Neutrophil (primary cell): Measurements from ENCODE around the gene DOHH.

Experiments used
- H3K27ac ChIP-seq: fragments of 200-600 bp; sonication (generic); 2 replicates; pipeline ENCODE4 v1.5.1; 2016; ENCODE audit warnings: mild to moderate bottlenecking, moderate library complexity
- H3K27me3 ChIP-seq: fragments of 200-600 bp; sonication (generic); 2 replicates; pipeline ENCODE4 v1.6.0; 2016; ENCODE audit warnings: mild to moderate bottlenecking
- H3K36me3 ChIP-seq: fragments of 200-600 bp; sonication (generic); 2 replicates; pipeline ENCODE4 v1.5.1; 2017
- H3K4me1 ChIP-seq, 2 experiments: fragments of 200-600 bp in 1 of 2; sonication (generic) in 1 of 2; 1 replicate in 1 of 2; 2 replicates in 1 of 2; pipeline versions ENCODE4 v1.5.1 to v1.6.1; 2013 to 2016; ENCODE audit warnings: low read depth in 1 of 2, low read length in 1 of 2, mild to moderate bottlenecking in 1 of 2, moderate library complexity in 1 of 2; ENCODE audit not compliant: control insufficient read depth in 1 of 2, insufficient read depth in 1 of 2
- H3K4me3 ChIP-seq, 2 experiments: fragments of 200-600 bp in 1 of 2; sonication (generic) in 1 of 2; 1 replicate in 1 of 2; 2 replicates in 1 of 2; pipeline ENCODE4 v1.5.1; 2013 to 2016; ENCODE audit warnings: low read depth in 1 of 2, low read length in 1 of 2, mild to moderate bottlenecking in 1 of 2, moderate library complexity in 1 of 2
- H3K9me3 ChIP-seq: fragments of 200-600 bp; sonication (generic); 2 replicates; pipeline ENCODE4 v1.5.1; 2016
- TF ChIP-seq, protein P1 (sequence below): fragments of 200-600 bp; sonication (generic); IDR thresholded peaks from 2 replicates; pipeline ENCODE4 v1.5.1; 2016; ENCODE audit warnings: antibody characterized with exemption

The DOHH gene

DNA sequence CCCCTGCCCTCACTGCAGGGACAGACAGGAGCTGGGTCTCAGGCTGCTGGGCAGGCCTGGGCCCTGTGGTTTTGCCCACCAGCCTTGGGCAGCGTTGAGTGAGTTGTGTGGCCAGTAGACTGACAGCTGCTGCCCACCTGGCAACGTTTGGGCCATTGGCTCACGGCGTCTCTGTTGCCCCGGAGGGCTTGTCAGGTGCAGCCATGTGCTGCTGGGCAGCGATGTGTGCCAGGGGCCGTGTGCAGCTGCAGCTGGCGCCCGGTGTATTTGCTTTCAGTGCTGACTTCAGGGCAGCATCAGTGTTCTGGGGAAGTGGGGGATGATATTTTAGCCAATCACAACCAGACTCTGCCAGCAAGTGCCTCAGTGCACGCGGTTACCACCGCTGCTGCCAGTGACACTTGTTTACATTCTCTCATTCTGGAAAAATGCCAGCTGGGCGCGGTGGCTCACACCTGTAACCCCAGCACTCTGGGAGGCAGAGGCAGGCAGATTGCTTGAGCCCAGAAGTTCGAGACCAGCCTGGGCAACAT lies 16.3 kb upstream of the DOHH start:
- Histone ChIP-seq H3K4me1 (no peaks in the 10 kb centered on the region), H3K9me3 (no peaks in the 10 kb centered on the region), H3K27ac (no peak overlapping the region), H3K4me3 (no peak overlapping the region), H3K36me3 (peaks cover 64% of the 10 kb centered on the region), H3K27me3 (no peaks in the 10 kb centered on the region)
- TF ChIP-seq, protein P1, sequence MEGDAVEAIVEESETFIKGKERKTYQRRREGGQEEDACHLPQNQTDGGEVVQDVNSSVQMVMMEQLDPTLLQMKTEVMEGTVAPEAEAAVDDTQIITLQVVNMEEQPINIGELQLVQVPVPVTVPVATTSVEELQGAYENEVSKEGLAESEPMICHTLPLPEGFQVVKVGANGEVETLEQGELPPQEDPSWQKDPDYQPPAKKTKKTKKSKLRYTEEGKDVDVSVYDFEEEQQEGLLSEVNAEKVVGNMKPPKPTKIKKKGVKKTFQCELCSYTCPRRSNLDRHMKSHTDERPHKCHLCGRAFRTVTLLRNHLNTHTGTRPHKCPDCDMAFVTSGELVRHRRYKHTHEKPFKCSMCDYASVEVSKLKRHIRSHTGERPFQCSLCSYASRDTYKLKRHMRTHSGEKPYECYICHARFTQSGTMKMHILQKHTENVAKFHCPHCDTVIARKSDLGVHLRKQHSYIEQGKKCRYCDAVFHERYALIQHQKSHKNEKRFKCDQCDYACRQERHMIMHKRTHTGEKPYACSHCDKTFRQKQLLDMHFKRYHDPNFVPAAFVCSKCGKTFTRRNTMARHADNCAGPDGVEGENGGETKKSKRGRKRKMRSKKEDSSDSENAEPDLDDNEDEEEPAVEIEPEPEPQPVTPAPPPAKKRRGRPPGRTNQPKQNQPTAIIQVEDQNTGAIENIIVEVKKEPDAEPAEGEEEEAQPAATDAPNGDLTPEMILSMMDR: no peak

DNA sequence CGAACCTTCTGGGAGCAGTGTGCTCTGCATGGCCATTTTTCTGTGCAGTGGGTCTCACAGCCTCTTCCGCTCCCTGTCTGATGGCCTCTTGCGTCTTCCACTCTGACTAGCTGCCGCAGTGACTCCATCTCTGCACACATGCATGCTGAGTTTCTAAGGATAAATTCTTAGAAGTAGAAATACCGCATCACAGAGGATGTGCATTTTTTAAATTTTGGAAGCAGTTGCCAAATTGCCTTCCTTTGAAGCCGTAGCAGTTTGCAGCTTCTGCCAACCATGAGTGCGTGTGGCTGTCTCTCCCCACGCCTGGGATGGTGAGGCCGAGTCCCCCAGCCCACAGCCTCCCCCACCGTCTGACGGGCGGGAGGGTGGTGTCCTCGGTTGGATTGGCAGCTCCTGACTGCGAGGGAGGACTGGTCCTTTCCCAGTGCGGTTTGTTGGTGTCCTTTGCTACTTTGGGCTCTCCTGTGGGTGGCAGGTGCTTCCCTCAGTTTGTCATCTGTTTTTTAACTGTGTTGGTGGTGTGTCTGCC lies 15.5 kb upstream of the DOHH start:
- TF ChIP-seq, protein P1: no peak
- H3K9me3 ChIP-seq: no peaks in the 10 kb centered on the region
- H3K36me3 ChIP-seq: peaks cover 69% of the 10 kb centered on the region
- H3K4me3 ChIP-seq: no peak overlapping the region
- no peaks in the 10 kb centered on the region for H3K4me1 ChIP-seq
- H3K27me3 ChIP-seq: no peaks in the 10 kb centered on the region
- H3K27ac ChIP-seq: no peak overlapping the region

DNA sequence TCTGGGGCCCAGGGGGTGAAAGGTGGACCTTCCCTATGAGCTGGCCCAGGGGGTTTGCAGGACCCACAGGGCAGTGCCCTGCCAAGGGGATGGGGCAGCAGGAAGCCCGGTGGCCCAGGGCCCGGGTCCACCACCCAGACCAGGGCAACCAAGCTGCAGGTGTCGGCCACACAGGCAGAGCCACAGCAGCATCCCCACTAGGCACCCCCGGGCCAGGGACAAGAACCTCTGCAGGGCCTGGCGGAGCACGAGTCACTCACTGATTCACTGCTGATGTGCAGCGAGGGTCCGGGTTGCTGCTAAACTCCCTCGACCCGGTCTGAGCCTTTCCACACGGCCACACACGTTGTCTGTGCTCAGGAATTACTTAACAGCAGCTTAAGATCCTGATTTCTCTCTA lies 14.5 kb upstream of the DOHH start:
- peaks cover 69% of the 10 kb centered on the region for H3K36me3 ChIP-seq
- no peaks in the 10 kb centered on the region for H3K4me1 ChIP-seq
- no peak overlapping the region for H3K27ac ChIP-seq
- no peak overlapping the region for H3K4me3 ChIP-seq
- TF ChIP-seq, protein P1: no peak
- H3K27me3 ChIP-seq: no peaks in the 10 kb centered on the region
- no peaks in the 10 kb centered on the region for H3K9me3 ChIP-seq

DNA sequence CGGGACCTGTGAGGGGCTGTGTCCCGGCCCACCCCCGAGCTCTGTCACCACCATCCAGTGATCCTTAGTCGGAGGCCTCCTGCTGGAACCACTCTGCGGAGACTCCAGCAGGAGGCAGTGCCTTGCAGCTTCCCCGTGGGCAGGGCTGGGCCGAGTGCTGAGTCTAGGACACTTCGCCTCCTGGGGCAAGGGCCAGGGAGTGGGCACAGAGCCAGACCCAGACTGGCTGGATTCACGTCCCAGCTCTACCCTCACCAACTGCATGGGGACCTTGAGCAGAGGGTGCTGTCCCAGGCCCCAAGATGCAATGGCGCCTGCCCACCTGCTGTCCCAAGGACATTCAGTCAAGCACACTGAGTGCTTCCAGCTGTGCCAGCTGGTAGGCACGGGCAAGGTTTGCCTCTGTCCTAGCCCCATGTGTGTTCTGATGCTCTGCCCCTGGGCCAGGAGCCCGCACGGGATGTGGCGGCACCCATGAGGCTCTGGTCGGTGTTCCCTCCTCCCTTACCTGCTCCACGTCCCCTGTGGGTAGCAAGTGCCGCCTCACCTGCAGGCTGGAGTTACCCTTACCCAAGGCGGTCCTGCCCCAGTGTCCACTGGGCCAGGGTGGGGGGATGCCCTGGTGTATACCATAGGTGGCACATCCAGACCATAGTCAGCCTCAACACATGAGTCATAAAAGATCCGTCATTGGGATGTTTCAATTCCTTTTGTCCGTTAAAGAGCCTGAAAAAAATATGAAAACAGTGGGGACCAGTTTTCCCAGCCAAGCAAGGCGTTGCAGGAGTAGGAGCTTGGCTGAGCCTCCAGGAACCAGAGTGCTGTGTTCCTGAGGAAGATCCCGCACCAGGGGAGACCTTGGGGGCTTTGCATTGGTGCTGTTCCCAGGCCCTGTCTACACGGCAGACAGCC lies 13.0 kb upstream of the DOHH start:
- H3K27me3 ChIP-seq: no peaks in the 10 kb centered on the region
- TF ChIP-seq, protein P1: no peak
- H3K27ac ChIP-seq: no peak overlapping the region
- H3K4me3 ChIP-seq: no peak overlapping the region
- H3K36me3 ChIP-seq: peaks cover 67% of the 10 kb centered on the region
- no peaks in the 10 kb centered on the region for H3K9me3 ChIP-seq
- H3K4me1 ChIP-seq: no peaks in the 10 kb centered on the region

DNA sequence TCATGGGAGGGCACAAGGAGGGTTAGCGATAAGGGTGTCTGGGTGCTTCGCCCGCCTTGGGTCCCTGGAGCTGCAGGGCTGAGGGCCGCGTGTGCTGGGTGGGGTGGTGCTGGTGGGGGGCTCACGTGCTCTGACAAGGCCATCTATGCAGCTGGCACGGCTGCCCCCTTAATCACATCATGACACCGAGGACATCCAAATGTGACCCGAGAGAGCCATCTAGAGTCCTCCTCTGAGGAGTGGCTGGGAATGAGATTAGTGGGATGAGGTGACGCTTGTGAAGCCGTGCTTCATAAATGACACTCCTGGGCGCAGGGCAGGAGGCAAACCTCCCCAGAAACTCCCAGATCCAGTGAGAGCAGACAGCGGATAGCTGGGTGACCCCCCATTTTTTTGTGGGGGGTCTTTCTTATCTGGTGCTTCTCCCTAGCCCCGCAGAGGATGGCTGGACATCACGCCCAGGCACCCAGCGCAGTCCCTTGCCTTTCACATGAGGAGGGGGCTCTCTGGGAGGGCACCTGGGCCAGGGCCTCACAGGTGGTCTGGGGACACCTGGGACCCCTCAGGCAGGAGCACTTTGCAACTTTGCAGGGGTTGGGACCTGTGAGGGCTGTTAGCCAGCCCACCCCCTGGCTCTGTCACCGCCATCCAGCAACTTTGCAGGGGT lies 12.2 kb upstream of the DOHH start:
- Histone ChIP-seq H3K9me3 (no peaks in the 10 kb centered on the region), H3K4me3 (no peak overlapping the region), H3K4me1 (peaks cover 2% of the 10 kb centered on the region in 2 experiments), H3K36me3 (peaks cover 67% of the 10 kb centered on the region), H3K27me3 (no peaks in the 10 kb centered on the region), H3K27ac (no peak overlapping the region)
- TF ChIP-seq, protein P1: no peak
